ENCODE results near the gene DAO.

- TF ChIP-seq CTCF (IDR thresholded peaks at IDR 0.05) (no peak), POLR2A (IDR thresholded peaks at IDR 0.05) (no peak)
Observed at GRCh38 chr12:108879615-108880254, at the start of gene DAO.
